Measurements from ENCODE around the gene PDCD5. TPM values are rescaled to one million over a fixed set of nuclear protein-coding genes. Genes with fewer than 3 reads are reported as not detected.

Gene PDCD5
- total RNA-seq, 1 donor from 2014 or later: 115 TPM

GRCh38 chr19:32624410-32624809 lies 43.4 kb downstream of the PDCD5 start:
- DNase-seq (ENCODE audit: extremely low spot score in 2 of 2): no peak
- Histone ChIP-seq H3K4me1 (no peaks in the 10 kb centered on the region), H3K27ac (no peak overlapping the region), H3K36me3 (peaks cover 0 to 72% of the 10 kb centered on the region in 2 donors), H3K27me3 (no peaks in the 10 kb centered on the region), H3K4me3 (no peak overlapping the region), H3K9me3 (no peaks in the 10 kb centered on the region)
- no peak for TF ChIP-seq POLR2A (IDR thresholded peaks at IDR 0.05)
- no peak for TF ChIP-seq CTCF (IDR thresholded peaks at IDR 0.05)
- TF ChIP-seq POLR2AphosphoS5 (IDR thresholded peaks at IDR 0.05; ENCODE audit: insufficient read depth in 1 of 2, low read depth in 1 of 2): no peak
- intact Hi-C loops (cut with DNase I): no loop called here

DNA sequence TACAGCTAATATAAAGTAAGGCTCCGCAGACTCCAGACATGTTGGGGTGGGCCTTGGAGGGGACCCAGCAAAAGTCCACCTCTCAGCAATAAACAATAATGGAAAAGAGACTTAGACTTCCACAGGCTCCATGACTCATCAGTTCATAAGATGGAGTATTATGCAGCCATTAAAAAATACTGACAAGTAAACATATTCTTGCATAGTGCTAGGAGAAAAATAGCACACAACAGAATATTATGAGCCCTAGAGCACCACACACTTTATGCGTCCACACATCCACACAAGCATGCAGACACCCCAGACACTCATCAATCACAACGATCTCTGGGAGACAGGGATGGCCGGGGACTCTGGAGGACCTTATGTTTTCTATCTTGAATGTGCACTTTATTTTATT lies 46.0 kb downstream of the PDCD5 start:
- Histone ChIP-seq H3K27me3 (no peaks in the 10 kb centered on the region), H3K27ac (no peak overlapping the region), H3K36me3 (peaks cover 0 to 83% of the 10 kb centered on the region in 2 donors), H3K4me3 (no peak overlapping the region), H3K9me3 (no peaks in the 10 kb centered on the region), H3K4me1 (no peaks in the 10 kb centered on the region)
- DNase-seq (ENCODE audit: extremely low spot score in 2 of 2): no peak
- intact Hi-C loops (cut with DNase I): no loop called here
- TF ChIP-seq CTCF (IDR thresholded peaks at IDR 0.05) (no peak), POLR2A (IDR thresholded peaks at IDR 0.05) (no peak), POLR2AphosphoS5 (IDR thresholded peaks at IDR 0.05; ENCODE audit: insufficient read depth in 1 of 2, low read depth in 1 of 2) (no peak)

GRCh38 chr19:32627714-32628270 lies 46.8 kb downstream of the PDCD5 start:
- Histone ChIP-seq H3K9me3 (no peaks in the 10 kb centered on the region), H3K27me3 (no peaks in the 10 kb centered on the region), H3K4me3 (no peak overlapping the region), H3K4me1 (no peaks in the 10 kb centered on the region), H3K36me3 (peaks cover 0 to 86% of the 10 kb centered on the region in 2 donors), H3K27ac (no peak overlapping the region)
- intact Hi-C loops (cut with DNase I): no loop called here
- TF ChIP-seq POLR2AphosphoS5 (IDR thresholded peaks at IDR 0.05; ENCODE audit: insufficient read depth in 1 of 2, low read depth in 1 of 2) (no peak), CTCF (IDR thresholded peaks at IDR 0.05) (no peak), POLR2A (IDR thresholded peaks at IDR 0.05) (no peak)
- no peak for DNase-seq (ENCODE audit: extremely low spot score in 2 of 2)

DNA sequence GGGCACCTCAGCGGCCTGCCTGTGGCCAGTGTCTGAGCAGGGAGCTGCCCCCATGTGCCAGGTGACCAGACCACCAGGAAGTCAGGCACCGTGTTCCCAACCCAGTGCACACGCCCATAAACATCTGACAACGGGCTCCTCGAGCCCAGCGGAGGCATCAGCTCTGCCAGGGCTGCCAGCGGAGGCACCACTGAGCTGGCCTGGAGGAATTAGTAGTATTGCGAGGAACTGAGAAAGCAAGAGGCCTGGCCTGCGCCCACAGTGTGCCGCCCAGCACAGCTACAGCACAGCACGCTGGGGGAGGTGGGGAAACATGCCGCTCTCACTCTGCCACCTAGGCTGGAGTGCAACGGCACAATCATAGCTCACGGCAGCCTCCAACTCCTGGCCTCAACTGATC lies 49.3 kb downstream of the PDCD5 start:
- Histone ChIP-seq H3K36me3 (peaks cover 0 to 66% of the 10 kb centered on the region in 2 donors), H3K27me3 (no peaks in the 10 kb centered on the region), H3K4me3 (no peak overlapping the region), H3K9me3 (no peaks in the 10 kb centered on the region), H3K27ac (no peak overlapping the region), H3K4me1 (no peaks in the 10 kb centered on the region)
- TF ChIP-seq CTCF (IDR thresholded peaks at IDR 0.05): no peak
- no peak for TF ChIP-seq POLR2A (IDR thresholded peaks at IDR 0.05)
- TF ChIP-seq POLR2AphosphoS5 (IDR thresholded peaks at IDR 0.05; ENCODE audit: insufficient read depth in 1 of 2, low read depth in 1 of 2): no peak
- no peak for DNase-seq (ENCODE audit: extremely low spot score in 2 of 2)
- intact Hi-C loops (cut with DNase I): no loop called here

GRCh38 chr19:32631381-32631780 lies 50.4 kb downstream of the PDCD5 start:
- H3K4me1 ChIP-seq: no peaks in the 10 kb centered on the region
- H3K9me3 ChIP-seq: no peaks in the 10 kb centered on the region
- no peaks in the 10 kb centered on the region for H3K27me3 ChIP-seq
- TF ChIP-seq POLR2AphosphoS5 (IDR thresholded peaks at IDR 0.05; ENCODE audit: insufficient read depth in 1 of 2, low read depth in 1 of 2) (no peak), POLR2A (IDR thresholded peaks at IDR 0.05) (no peak), CTCF (IDR thresholded peaks at IDR 0.05) (no peak)
- intact Hi-C loops (cut with DNase I): no loop called here
- no peak for DNase-seq (ENCODE audit: extremely low spot score in 2 of 2)
- H3K36me3 ChIP-seq: peaks cover 0 to 65% of the 10 kb centered on the region in 2 donors
- H3K4me3 ChIP-seq: no peak overlapping the region
- no peak overlapping the region for H3K27ac ChIP-seq
